GM18511 (cell line): Measurements from ENCODE around the gene SGK1.
"Not testable (repeated sequence)": the region's sequence is repeated elsewhere in the genome, so short reads cannot be mapped to it uniquely, and the experiment has no call there.

Experiments
- ATAC-seq: cut with Tn5 transposase; IDR thresholded peaks from one replicate; pipeline ENCODE4 v1.9.1; 2021; ENCODE audit warnings: mild to moderate bottlenecking, moderate library complexity; ENCODE audit not compliant: unreplicated experiment

Gene SGK1

GRCh38 chr6:134195164-134195906 is 122.6 kb downstream of the SGK1 start:
- ATAC-seq, result no peak

- ATAC-seq, result no peak
Observed at GRCh38 chr6:134193536-134194498, 124.1 kb downstream of the SGK1 start.

GRCh38 chr6:134192609-134193008 is 125.3 kb downstream of the SGK1 start:
- ATAC-seq, result not testable (repeated sequence)

- ATAC-seq, result no peak
Observed at GRCh38 chr6:134190883-134191282, 127.0 kb downstream of the SGK1 start.

GRCh38 chr6:134187751-134188150 is 130.2 kb downstream of the SGK1 start:
- no peak for ATAC-seq

GRCh38 chr6:134187154-134187553 is 130.8 kb downstream of the SGK1 start:
- ATAC-seq, result no peak

GRCh38 chr6:134186355-134186754 is 131.6 kb downstream of the SGK1 start:
- no peak for ATAC-seq

GRCh38 chr6:134185277-134185676 is 132.6 kb downstream of the SGK1 start:
- ATAC-seq, result no peak

- no peak for ATAC-seq
Observed at GRCh38 chr6:134183844-134184243, 134.1 kb downstream of the SGK1 start.

GRCh38 chr6:134182528-134182927 is 135.4 kb downstream of the SGK1 start:
- ATAC-seq, result no peak

- ATAC-seq, result not testable (repeated sequence)
Observed at GRCh38 chr6:134181726-134182125, 136.2 kb downstream of the SGK1 start.

GRCh38 chr6:134181251-134181650 is 136.7 kb downstream of the SGK1 start:
- not testable (repeated sequence) for ATAC-seq

GRCh38 chr6:134180540-134180939 is 137.4 kb downstream of the SGK1 start:
- not testable (repeated sequence) for ATAC-seq

GRCh38 chr6:134178161-134179044 is 139.5 kb downstream of the SGK1 start:
- ATAC-seq, result peak; percentile 25

- ATAC-seq, result no peak
Observed at GRCh38 chr6:134177753-134178160, 140.2 kb downstream of the SGK1 start.

- no peak for ATAC-seq
Observed at GRCh38 chr6:134177236-134177635, 140.7 kb downstream of the SGK1 start.

GRCh38 chr6:134176264-134176975 is 141.5 kb downstream of the SGK1 start:
- no peak for ATAC-seq

- peak; percentile 25 for ATAC-seq
Observed at GRCh38 chr6:134175532-134176263, 142.2 kb downstream of the SGK1 start.
